WTC11 (cell line): ENCODE measurements around the gene MCM6. TPM values are rescaled to one million over a fixed set of nuclear protein-coding genes. Genes with fewer than 3 reads are reported as not detected.

Experiments used
- ATAC-seq: fragments of 200-7000 bp; cut with Tn5 transposase; 2 replicates; pipeline ENCODE4 v1.10.0; 2021; ENCODE audit warnings: mild to moderate bottlenecking, moderate library complexity
- CTCF ChIA-PET: fragments of 300-600 bp; sonication (Branson Sonifier 250); formaldehyde crosslinking; loops from one replicate; lab custom pipeline; 2021; ENCODE audit warnings: antibody characterized with exemption; lab: Charles Lee
- POLR2A ChIA-PET: fragments of 350-600 bp; sonication (Branson Sonifier 250); formaldehyde crosslinking; loops from one replicate; lab custom pipeline; 2021; ENCODE audit warnings: antibody characterized with exemption; lab: Charles Lee
- DNase-seq: peaks from one replicate; pipeline ENCODE4 v3.0.0; 2021; ENCODE audit warnings: low spot score
- H3K27ac Mint-ChIP-seq: 2 replicates; pipeline ENCODE4 v1.8.0; 2021; ENCODE audit warnings: mixed read lengths
- H3K27me3 Mint-ChIP-seq: 2 replicates; pipeline ENCODE4 v1.8.0; 2021; ENCODE audit warnings: low read depth, mild to moderate bottlenecking, moderate library complexity, mixed read lengths
- H3K36me3 Mint-ChIP-seq: 2 replicates; pipeline ENCODE4 v1.8.0; 2021; ENCODE audit warnings: mixed read lengths
- H3K4me1 Mint-ChIP-seq: 2 replicates; pipeline ENCODE4 v1.8.0; 2022; ENCODE audit warnings: mixed read lengths
- H3K4me3 Mint-ChIP-seq: 2 replicates; pipeline ENCODE4 v1.8.0; 2021; ENCODE audit warnings: mild to moderate bottlenecking, moderate library complexity, mixed read lengths
- H3K9me3 Mint-ChIP-seq: 2 replicates; pipeline ENCODE4 v1.8.0; 2021; ENCODE audit warnings: mixed read lengths
- ATF1 ChIP-seq: sonication (generic); formaldehyde crosslinking; IDR thresholded peaks from 2 replicates; pipeline ENCODE4 v1.8.1; 2023; ENCODE audit warnings: mild to moderate bottlenecking, moderate library complexity, missing genetic modification reagents
- CBFB ChIP-seq: sonication (generic); formaldehyde crosslinking; IDR thresholded peaks from 2 replicates; pipeline ENCODE4 v1.8.1; 2022; ENCODE audit warnings: mild to moderate bottlenecking, low read depth, missing genetic modification reagents
- CREB1 ChIP-seq: sonication (generic); formaldehyde crosslinking; IDR thresholded peaks from 2 replicates; pipeline ENCODE4 v1.8.0; 2023; ENCODE audit warnings: mild to moderate bottlenecking, missing genetic modification reagents
- E2F5 ChIP-seq: sonication (generic); formaldehyde crosslinking; IDR thresholded peaks from 2 replicates; pipeline ENCODE4 v1.8.1; 2022; ENCODE audit warnings: mild to moderate bottlenecking, moderate library complexity, missing genetic modification reagents
- ELF4 ChIP-seq: sonication (generic); formaldehyde crosslinking; IDR thresholded peaks from 2 replicates; pipeline ENCODE4 v1.8.1; 2022; ENCODE audit warnings: low read depth, mild to moderate bottlenecking, moderate library complexity, missing genetic modification reagents
- EMX1 ChIP-seq: fragments of 250-450 bp; sonication (Bioruptor Pico); IDR thresholded peaks from 2 replicates; pipeline ENCODE4 v1.8.0; 2021; ENCODE audit warnings: mild to moderate bottlenecking
- ESRRA ChIP-seq: sonication (generic); formaldehyde crosslinking; IDR thresholded peaks from 2 replicates; pipeline ENCODE4 v1.8.1; 2022; ENCODE audit warnings: mild to moderate bottlenecking, missing genetic modification reagents, borderline replicate concordance
- FOXJ3 ChIP-seq: sonication (generic); formaldehyde crosslinking; IDR thresholded peaks from 2 replicates; pipeline ENCODE4 v1.9.0; 2021; ENCODE audit warnings: missing genetic modification reagents, mild to moderate bottlenecking, borderline replicate concordance
- FOXK1 ChIP-seq: sonication (generic); formaldehyde crosslinking; IDR thresholded peaks from 2 replicates; pipeline ENCODE4 v1.8.0; 2022; ENCODE audit warnings: mild to moderate bottlenecking, moderate library complexity, missing genetic modification reagents
- KAT7 ChIP-seq: sonication (generic); formaldehyde crosslinking; IDR thresholded peaks from 2 replicates; pipeline ENCODE4 v1.8.1; 2023; ENCODE audit warnings: missing genetic modification reagents, mild to moderate bottlenecking, borderline replicate concordance
- SMAD4 ChIP-seq: sonication (generic); formaldehyde crosslinking; IDR thresholded peaks from 2 replicates; pipeline ENCODE4 v1.8.0; 2022; ENCODE audit warnings: mild to moderate bottlenecking, missing genetic modification reagents
- ZBTB21 ChIP-seq: sonication (generic); formaldehyde crosslinking; IDR thresholded peaks from 2 replicates; pipeline ENCODE4 v1.8.1; 2023; ENCODE audit warnings: mild to moderate bottlenecking, missing genetic modification reagents, borderline replicate concordance
- ZMAT4 ChIP-seq: fragments of 250-450 bp; sonication (Bioruptor Pico); IDR thresholded peaks from 2 replicates; pipeline ENCODE4 v1.9.0; 2021; ENCODE audit warnings: mild to moderate bottlenecking
- ZNF138 ChIP-seq: sonication (generic); formaldehyde crosslinking; conservative IDR thresholded peaks from 2 replicates; pipeline ENCODE4 v1.8.1; 2022; ENCODE audit warnings: mild to moderate bottlenecking, moderate library complexity, missing genetic modification reagents
- ZNF219 ChIP-seq: sonication (generic); formaldehyde crosslinking; IDR thresholded peaks from 2 replicates; pipeline ENCODE4 v1.8.0; 2023; ENCODE audit warnings: missing genetic modification reagents, mild to moderate bottlenecking, borderline replicate concordance
- ZNF416 ChIP-seq: fragments of 250-450 bp; sonication (Bioruptor Pico); IDR thresholded peaks from 2 replicates; pipeline ENCODE4 v1.9.0; 2021; ENCODE audit warnings: mild to moderate bottlenecking, inconsistent platforms
- total RNA-seq: library from RNA; stranded (reverse); gene quantifications from 3 replicates; pipeline ENCODE4 v1.2.3, GENCODE V29; 2021
- TF ChIP-seq, protein P1 (sequence below): sonication (generic); formaldehyde crosslinking; IDR thresholded peaks from 2 replicates; pipeline ENCODE4 v1.8.1; 2023; ENCODE audit warnings: mild to moderate bottlenecking, missing genetic modification reagents, moderate library complexity
- TF ChIP-seq, protein P2 (sequence below): sonication (generic); formaldehyde crosslinking; IDR thresholded peaks from 2 replicates; pipeline ENCODE4 v1.8.0; 2023; ENCODE audit warnings: missing genetic modification reagents
- TF ChIP-seq, protein P3 (sequence below): sonication (generic); formaldehyde crosslinking; IDR thresholded peaks from 2 replicates; pipeline ENCODE4 v1.8.0; 2022; ENCODE audit warnings: mild to moderate bottlenecking, missing genetic modification reagents
- TF ChIP-seq, protein P4 (sequence below): fragments of 200-600 bp; IDR thresholded peaks from 2 replicates; pipeline ENCODE4 v1.8.0; 2022; ENCODE audit warnings: antibody characterized with exemption
- TF ChIP-seq, protein P5 (sequence below): fragments of 250-450 bp; sonication (Bioruptor Pico); IDR thresholded peaks from 2 replicates; pipeline ENCODE4 v1.9.0; 2021; ENCODE audit warnings: mild to moderate bottlenecking, borderline replicate concordance

The MCM6 gene
- total RNA-seq, 1 experiment from 2014 or later: 107 TPM

DNA sequence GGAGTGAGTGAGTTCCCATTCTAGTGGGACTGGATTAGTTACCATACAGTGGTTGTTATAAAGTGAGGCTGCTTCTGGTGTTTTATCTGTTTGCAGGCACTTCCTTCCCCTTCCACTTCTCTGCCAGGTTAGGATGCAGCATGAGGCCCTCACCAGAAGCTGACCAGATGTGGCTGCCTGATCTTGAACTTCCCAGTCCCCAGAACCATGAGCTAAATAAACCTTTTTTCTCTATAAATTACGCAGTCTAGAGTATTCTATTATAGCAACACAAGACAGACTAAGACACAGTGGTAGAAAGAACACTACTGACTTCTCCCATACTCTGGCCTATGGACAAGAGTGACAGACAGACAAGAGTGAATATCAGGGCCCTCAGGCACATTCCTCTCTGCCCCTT is 53.4 kb downstream of the MCM6 start (continued):
- TF ChIP-seq, protein P1, sequence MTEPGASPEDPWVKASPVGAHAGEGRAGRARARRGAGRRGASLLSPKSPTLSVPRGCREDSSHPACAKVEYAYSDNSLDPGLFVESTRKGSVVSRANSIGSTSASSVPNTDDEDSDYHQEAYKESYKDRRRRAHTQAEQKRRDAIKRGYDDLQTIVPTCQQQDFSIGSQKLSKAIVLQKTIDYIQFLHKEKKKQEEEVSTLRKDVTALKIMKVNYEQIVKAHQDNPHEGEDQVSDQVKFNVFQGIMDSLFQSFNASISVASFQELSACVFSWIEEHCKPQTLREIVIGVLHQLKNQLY (CRISPR knock-in tag): no peak
- TF ChIP-seq CREB1 (CRISPR knock-in tag): no peak

GRCh38 chr2:135821190-135821589 is 55.1 kb downstream of the MCM6 start:
- no peaks in the 10 kb centered on the region for H3K4me1 Mint-ChIP-seq
- TF ChIP-seq, protein P2, sequence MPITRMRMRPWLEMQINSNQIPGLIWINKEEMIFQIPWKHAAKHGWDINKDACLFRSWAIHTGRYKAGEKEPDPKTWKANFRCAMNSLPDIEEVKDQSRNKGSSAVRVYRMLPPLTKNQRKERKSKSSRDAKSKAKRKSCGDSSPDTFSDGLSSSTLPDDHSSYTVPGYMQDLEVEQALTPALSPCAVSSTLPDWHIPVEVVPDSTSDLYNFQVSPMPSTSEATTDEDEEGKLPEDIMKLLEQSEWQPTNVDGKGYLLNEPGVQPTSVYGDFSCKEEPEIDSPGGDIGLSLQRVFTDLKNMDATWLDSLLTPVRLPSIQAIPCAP (CRISPR knock-in tag): no peak
- no peak for TF ChIP-seq ZNF219
- TF ChIP-seq ZBTB21 (CRISPR knock-in tag): no peak
- no peak for TF ChIP-seq ZNF138 (CRISPR knock-in tag)
- TF ChIP-seq FOXJ3 (CRISPR knock-in tag): no peak
- TF ChIP-seq, protein P3, sequence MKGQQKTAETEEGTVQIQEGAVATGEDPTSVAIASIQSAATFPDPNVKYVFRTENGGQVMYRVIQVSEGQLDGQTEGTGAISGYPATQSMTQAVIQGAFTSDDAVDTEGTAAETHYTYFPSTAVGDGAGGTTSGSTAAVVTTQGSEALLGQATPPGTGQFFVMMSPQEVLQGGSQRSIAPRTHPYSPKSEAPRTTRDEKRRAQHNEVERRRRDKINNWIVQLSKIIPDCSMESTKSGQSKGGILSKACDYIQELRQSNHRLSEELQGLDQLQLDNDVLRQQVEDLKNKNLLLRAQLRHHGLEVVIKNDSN (CRISPR knock-in tag): no peak
- no peak for TF ChIP-seq KAT7 (CRISPR knock-in tag)
- TF ChIP-seq FOXK1 (CRISPR knock-in tag): no peak
- TF ChIP-seq ZNF416 (CRISPR knock-in tag): no peak
- TF ChIP-seq E2F5: no peak
- no peak for TF ChIP-seq EMX1 (CRISPR knock-in tag)
- TF ChIP-seq CBFB: no peak
- no peak for TF ChIP-seq ATF1 (CRISPR knock-in tag)
- no peak for TF ChIP-seq ESRRA (CRISPR knock-in tag)
- TF ChIP-seq SMAD4 (CRISPR knock-in tag): no peak
- no peak for TF ChIP-seq ZMAT4 (CRISPR knock-in tag)
- TF ChIP-seq, protein P4, sequence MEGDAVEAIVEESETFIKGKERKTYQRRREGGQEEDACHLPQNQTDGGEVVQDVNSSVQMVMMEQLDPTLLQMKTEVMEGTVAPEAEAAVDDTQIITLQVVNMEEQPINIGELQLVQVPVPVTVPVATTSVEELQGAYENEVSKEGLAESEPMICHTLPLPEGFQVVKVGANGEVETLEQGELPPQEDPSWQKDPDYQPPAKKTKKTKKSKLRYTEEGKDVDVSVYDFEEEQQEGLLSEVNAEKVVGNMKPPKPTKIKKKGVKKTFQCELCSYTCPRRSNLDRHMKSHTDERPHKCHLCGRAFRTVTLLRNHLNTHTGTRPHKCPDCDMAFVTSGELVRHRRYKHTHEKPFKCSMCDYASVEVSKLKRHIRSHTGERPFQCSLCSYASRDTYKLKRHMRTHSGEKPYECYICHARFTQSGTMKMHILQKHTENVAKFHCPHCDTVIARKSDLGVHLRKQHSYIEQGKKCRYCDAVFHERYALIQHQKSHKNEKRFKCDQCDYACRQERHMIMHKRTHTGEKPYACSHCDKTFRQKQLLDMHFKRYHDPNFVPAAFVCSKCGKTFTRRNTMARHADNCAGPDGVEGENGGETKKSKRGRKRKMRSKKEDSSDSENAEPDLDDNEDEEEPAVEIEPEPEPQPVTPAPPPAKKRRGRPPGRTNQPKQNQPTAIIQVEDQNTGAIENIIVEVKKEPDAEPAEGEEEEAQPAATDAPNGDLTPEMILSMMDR: no peak
- TF ChIP-seq ELF4 (CRISPR knock-in tag): no peak
- TF ChIP-seq, protein P5, sequence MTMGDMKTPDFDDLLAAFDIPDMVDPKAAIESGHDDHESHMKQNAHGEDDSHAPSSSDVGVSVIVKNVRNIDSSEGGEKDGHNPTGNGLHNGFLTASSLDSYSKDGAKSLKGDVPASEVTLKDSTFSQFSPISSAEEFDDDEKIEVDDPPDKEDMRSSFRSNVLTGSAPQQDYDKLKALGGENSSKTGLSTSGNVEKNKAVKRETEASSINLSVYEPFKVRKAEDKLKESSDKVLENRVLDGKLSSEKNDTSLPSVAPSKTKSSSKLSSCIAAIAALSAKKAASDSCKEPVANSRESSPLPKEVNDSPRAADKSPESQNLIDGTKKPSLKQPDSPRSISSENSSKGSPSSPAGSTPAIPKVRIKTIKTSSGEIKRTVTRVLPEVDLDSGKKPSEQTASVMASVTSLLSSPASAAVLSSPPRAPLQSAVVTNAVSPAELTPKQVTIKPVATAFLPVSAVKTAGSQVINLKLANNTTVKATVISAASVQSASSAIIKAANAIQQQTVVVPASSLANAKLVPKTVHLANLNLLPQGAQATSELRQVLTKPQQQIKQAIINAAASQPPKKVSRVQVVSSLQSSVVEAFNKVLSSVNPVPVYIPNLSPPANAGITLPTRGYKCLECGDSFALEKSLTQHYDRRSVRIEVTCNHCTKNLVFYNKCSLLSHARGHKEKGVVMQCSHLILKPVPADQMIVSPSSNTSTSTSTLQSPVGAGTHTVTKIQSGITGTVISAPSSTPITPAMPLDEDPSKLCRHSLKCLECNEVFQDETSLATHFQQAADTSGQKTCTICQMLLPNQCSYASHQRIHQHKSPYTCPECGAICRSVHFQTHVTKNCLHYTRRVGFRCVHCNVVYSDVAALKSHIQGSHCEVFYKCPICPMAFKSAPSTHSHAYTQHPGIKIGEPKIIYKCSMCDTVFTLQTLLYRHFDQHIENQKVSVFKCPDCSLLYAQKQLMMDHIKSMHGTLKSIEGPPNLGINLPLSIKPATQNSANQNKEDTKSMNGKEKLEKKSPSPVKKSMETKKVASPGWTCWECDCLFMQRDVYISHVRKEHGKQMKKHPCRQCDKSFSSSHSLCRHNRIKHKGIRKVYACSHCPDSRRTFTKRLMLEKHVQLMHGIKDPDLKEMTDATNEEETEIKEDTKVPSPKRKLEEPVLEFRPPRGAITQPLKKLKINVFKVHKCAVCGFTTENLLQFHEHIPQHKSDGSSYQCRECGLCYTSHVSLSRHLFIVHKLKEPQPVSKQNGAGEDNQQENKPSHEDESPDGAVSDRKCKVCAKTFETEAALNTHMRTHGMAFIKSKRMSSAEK (CRISPR knock-in tag): no peak
- DNase-seq (no peak), ATAC-seq (no peak)
- H3K27ac Mint-ChIP-seq: no peak overlapping the region
- POLR2A ChIA-PET: no interaction called here
- peaks cover 7% of the 10 kb centered on the region; the same call in 1 of the 2 replicates for H3K27me3 Mint-ChIP-seq
- CTCF ChIA-PET: no interaction called here
- H3K36me3 Mint-ChIP-seq: no peaks in the 10 kb centered on the region
- H3K9me3 Mint-ChIP-seq: peaks cover 24% of the 10 kb centered on the region
- H3K4me3 Mint-ChIP-seq: no peak overlapping the region
